ENCODE data around the gene ARHGAP26. TPM values are rescaled to one million over a fixed set of nuclear protein-coding genes. Genes with fewer than 3 reads are reported as not detected.

The ARHGAP26 gene
- total RNA-seq, 1 experiment from 2014 or later, result 39.8 TPM

GRCh38 chr5:142973932-142974331 lies 203.8 kb downstream of the ARHGAP26 start:
- no peak for DNase-seq
- H3K9me3 ChIP-seq (ENCODE audit: low read length), result no peaks in the 10 kb centered on the region
- H3K4me1 ChIP-seq (ENCODE audit: low read length), result peaks cover 8% of the 10 kb centered on the region

DNA sequence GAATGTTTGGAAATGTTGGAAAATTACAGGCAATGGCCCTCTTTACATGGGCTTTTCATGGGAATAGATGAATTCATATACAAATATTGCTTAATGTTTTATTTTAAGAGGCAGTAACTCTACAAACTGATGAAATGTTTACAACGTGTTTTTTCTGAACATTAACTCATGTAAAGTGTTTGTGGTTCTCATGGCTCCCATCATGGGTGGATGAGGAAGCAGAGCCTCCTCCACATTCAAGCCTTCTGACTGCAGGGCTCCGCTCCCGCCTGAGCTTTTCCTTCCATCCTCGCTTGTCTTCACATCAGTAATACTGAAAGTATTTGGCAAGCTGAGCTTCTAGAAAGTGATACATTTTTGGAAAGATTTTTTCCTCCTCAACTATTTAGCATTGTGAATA lies 204.2 kb downstream of the ARHGAP26 start:
- Histone ChIP-seq H3K4me2 (ENCODE audit: low read depth, low read length, poor library complexity, severe bottlenecking) (no peak overlapping the region), H3K79me2 (ENCODE audit: low read length) (no peaks in the 10 kb centered on the region), H3K9me2 (replicated peaks; ENCODE audit: insufficient read depth, low read length) (no peaks in the 10 kb centered on the region), H3K27me3 (ENCODE audit: low read length) (no peaks in the 10 kb centered on the region), H3K4me1 (ENCODE audit: low read length) (peaks cover 8% of the 10 kb centered on the region), H3K36me3 (ENCODE audit: insufficient read depth, low read length) (no peaks in the 10 kb centered on the region), H3K4me3 (ENCODE audit: low read length) (no peak overlapping the region), H4K20me1 (ENCODE audit: insufficient read depth, low read depth, low read length) (no peaks in the 10 kb centered on the region), H2AFZ (ENCODE audit: low read length) (no peak overlapping the region), H3K9ac (ENCODE audit: low read length) (no peak overlapping the region), H3K9me3 (ENCODE audit: low read length) (no peaks in the 10 kb centered on the region), H3K27ac (ENCODE audit: low read length) (no peak overlapping the region)
- DNase-seq, result no peak

More at GRCh38 chr5:142973932-142974331, 203.8 kb downstream of the ARHGAP26 start:
- Histone ChIP-seq H3K27ac (ENCODE audit: low read length) (no peak overlapping the region), H3K4me2 (ENCODE audit: low read depth, low read length, poor library complexity, severe bottlenecking) (no peak overlapping the region), H3K9me2 (replicated peaks; ENCODE audit: insufficient read depth, low read length) (no peaks in the 10 kb centered on the region), H3K4me3 (ENCODE audit: low read length) (no peak overlapping the region), H4K20me1 (ENCODE audit: insufficient read depth, low read depth, low read length) (no peaks in the 10 kb centered on the region), H3K36me3 (ENCODE audit: insufficient read depth, low read length) (no peaks in the 10 kb centered on the region), H2AFZ (ENCODE audit: low read length) (no peak overlapping the region), H3K79me2 (ENCODE audit: low read length) (no peaks in the 10 kb centered on the region), H3K27me3 (ENCODE audit: low read length) (no peaks in the 10 kb centered on the region), H3K9ac (ENCODE audit: low read length) (no peak overlapping the region)

- Histone ChIP-seq H2AFZ (ENCODE audit: low read length) (no peak overlapping the region), H3K9ac (ENCODE audit: low read length) (no peak overlapping the region), H3K27me3 (ENCODE audit: low read length) (no peaks in the 10 kb centered on the region), H3K4me3 (ENCODE audit: low read length) (no peak overlapping the region), H3K79me2 (ENCODE audit: low read length) (no peaks in the 10 kb centered on the region), H3K4me2 (ENCODE audit: low read depth, low read length, poor library complexity, severe bottlenecking) (no peak overlapping the region), H4K20me1 (ENCODE audit: insufficient read depth, low read depth, low read length) (no peaks in the 10 kb centered on the region), H3K36me3 (ENCODE audit: insufficient read depth, low read length) (no peaks in the 10 kb centered on the region), H3K27ac (ENCODE audit: low read length) (no peak overlapping the region), H3K9me3 (ENCODE audit: low read length) (no peaks in the 10 kb centered on the region), H3K4me1 (ENCODE audit: low read length) (0 out of 2 replicates have a peak, but pooled peaks cover 3% of the 10 kb centered on the region), H3K9me2 (replicated peaks; ENCODE audit: insufficient read depth, low read length) (no peaks in the 10 kb centered on the region)
- DNase-seq, result no peak
Measured at GRCh38 chr5:142976861-142977260, 206.7 kb downstream of the ARHGAP26 start.

DNA sequence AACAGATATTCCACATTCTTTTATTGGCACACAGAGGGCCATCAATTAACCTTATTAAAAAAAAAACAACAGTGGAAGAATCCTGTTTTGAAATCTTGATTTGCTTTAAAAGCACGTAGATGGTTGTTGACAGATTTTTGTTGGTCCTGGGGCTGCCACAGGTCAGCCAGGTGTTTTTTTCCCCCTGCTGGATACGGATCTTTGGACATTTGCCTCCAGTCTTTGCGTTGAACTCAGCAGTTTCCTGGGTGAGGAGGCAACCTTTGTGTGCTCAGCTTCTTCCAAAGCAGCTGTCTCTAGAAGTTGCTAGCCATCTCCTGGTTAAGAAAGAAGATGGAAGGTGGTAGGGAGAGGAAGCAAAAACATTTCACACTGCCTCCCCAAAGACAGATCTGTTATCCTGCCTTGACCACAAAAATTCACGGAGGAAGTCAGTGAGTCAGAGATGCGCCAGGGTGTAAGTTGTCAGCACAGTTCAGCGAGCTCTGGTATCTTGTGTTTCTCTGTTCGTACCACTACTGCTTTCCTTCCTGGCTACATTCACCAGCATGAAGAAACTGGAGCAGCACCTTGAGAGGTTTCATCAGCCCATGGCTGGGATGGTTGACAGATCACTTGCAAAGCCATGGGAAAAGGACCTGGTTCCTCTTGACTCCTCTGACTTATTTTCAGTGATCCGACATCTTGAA lies 207.3 kb downstream of the ARHGAP26 start:
- no peaks in the 10 kb centered on the region for H3K9me2 ChIP-seq (replicated peaks; ENCODE audit: insufficient read depth, low read length)
- no peak for DNase-seq
- no peak overlapping the region for H3K9ac ChIP-seq (ENCODE audit: low read length)
- H3K27ac ChIP-seq (ENCODE audit: low read length), result no peak overlapping the region
- H4K20me1 ChIP-seq (ENCODE audit: insufficient read depth, low read depth, low read length), result no peaks in the 10 kb centered on the region
- no peaks in the 10 kb centered on the region for H3K36me3 ChIP-seq (ENCODE audit: insufficient read depth, low read length)
- H3K9me3 ChIP-seq (ENCODE audit: low read length), result no peaks in the 10 kb centered on the region
- no peaks in the 10 kb centered on the region for H3K27me3 ChIP-seq (ENCODE audit: low read length)
- H3K4me3 ChIP-seq (ENCODE audit: low read length), result no peak overlapping the region
- no peaks in the 10 kb centered on the region for H3K4me1 ChIP-seq (ENCODE audit: low read length)
- H2AFZ ChIP-seq (ENCODE audit: low read length), result no peak overlapping the region
- H3K79me2 ChIP-seq (ENCODE audit: low read length), result no peaks in the 10 kb centered on the region
- no peak overlapping the region for H3K4me2 ChIP-seq (ENCODE audit: low read depth, low read length, poor library complexity, severe bottlenecking)

DNA sequence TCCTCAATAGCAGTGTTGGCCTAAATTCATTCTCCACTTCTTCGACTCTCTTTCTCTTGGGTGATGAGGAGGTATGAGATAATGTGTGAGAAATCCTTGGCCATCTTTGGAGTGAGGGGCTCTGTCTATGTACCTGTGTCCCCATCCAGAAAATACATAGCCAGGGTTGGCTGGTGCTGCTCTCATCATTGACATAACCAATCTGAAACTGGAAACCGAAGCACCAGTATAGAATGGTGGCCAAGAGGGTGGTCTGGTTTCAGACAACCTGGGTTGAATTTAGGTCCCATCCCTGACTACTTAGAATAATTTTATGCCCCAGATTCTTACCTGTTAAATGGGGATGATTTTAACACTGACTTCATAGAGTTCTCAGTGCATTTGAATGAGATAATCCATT lies 208.1 kb downstream of the ARHGAP26 start:
- no peak overlapping the region for H3K9ac ChIP-seq (ENCODE audit: low read length)
- H3K36me3 ChIP-seq (ENCODE audit: insufficient read depth, low read length), result no peaks in the 10 kb centered on the region
- H3K9me2 ChIP-seq (replicated peaks; ENCODE audit: insufficient read depth, low read length), result no peaks in the 10 kb centered on the region
- DNase-seq, result no peak
- no peak overlapping the region for H3K4me2 ChIP-seq (ENCODE audit: low read depth, low read length, poor library complexity, severe bottlenecking)
- no peaks in the 10 kb centered on the region for H3K4me1 ChIP-seq (ENCODE audit: low read length)
- H2AFZ ChIP-seq (ENCODE audit: low read length), result no peak overlapping the region
- no peaks in the 10 kb centered on the region for H3K27me3 ChIP-seq (ENCODE audit: low read length)
- no peak overlapping the region for H3K4me3 ChIP-seq (ENCODE audit: low read length)
- H3K79me2 ChIP-seq (ENCODE audit: low read length), result no peaks in the 10 kb centered on the region
- H4K20me1 ChIP-seq (ENCODE audit: insufficient read depth, low read depth, low read length), result no peaks in the 10 kb centered on the region
- H3K27ac ChIP-seq (ENCODE audit: low read length), result no peak overlapping the region
- no peaks in the 10 kb centered on the region for H3K9me3 ChIP-seq (ENCODE audit: low read length)

DNA sequence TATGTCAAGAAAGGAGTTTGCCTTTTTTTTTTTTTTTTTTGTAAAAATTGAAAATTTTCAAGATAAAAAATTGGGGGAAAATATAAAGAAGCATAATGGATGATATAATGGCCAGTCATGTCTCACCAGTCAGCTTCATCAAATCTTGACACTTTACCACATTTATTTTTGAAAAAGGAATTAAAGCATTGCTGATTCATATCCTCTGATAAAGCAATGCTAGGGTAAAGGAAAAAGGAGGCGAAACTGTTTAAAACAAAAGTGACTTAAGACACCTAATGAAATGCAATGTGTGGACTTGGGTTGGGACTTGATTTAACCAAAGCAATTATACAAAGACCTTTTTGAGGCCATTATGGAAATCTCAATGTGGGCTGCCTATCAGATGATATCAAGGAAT lies 208.5 kb downstream of the ARHGAP26 start:
- H3K36me3 ChIP-seq (ENCODE audit: insufficient read depth, low read length), result no peaks in the 10 kb centered on the region
- H3K9me2 ChIP-seq (replicated peaks; ENCODE audit: insufficient read depth, low read length), result no peaks in the 10 kb centered on the region
- H3K9me3 ChIP-seq (ENCODE audit: low read length), result no peaks in the 10 kb centered on the region
- no peak overlapping the region for H3K9ac ChIP-seq (ENCODE audit: low read length)
- H3K27me3 ChIP-seq (ENCODE audit: low read length), result no peaks in the 10 kb centered on the region
- no peaks in the 10 kb centered on the region for H3K79me2 ChIP-seq (ENCODE audit: low read length)
- no peaks in the 10 kb centered on the region for H4K20me1 ChIP-seq (ENCODE audit: insufficient read depth, low read depth, low read length)
- H3K4me1 ChIP-seq (ENCODE audit: low read length), result no peaks in the 10 kb centered on the region
- H3K4me2 ChIP-seq (ENCODE audit: low read depth, low read length, poor library complexity, severe bottlenecking), result no peak overlapping the region
- no peak overlapping the region for H2AFZ ChIP-seq (ENCODE audit: low read length)
- DNase-seq, result no peak
- no peak overlapping the region for H3K4me3 ChIP-seq (ENCODE audit: low read length)
- H3K27ac ChIP-seq (ENCODE audit: low read length), result no peak overlapping the region

DNA sequence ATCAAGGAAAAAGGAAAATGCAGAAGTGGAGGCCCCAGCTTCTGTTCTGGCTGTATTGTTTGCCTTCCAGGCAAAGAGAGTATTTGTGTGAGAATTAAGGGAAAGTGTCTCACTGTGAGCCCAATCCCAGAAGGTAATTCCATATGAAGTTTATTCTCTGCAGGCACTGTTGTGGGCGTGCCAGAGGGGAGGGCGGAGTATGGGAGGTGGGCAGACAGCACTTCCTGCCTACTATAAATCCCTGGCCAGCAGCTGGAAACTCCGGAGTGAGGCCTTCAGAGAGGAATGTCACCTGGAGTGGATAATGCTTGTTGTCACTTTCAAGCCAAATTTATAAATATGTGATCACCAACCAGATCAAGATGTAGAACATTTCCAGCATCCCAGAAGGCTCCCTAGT lies 209.5 kb downstream of the ARHGAP26 start:
- no peak overlapping the region for H3K4me2 ChIP-seq (ENCODE audit: low read depth, low read length, poor library complexity, severe bottlenecking)
- DNase-seq, result no peak

DNA sequence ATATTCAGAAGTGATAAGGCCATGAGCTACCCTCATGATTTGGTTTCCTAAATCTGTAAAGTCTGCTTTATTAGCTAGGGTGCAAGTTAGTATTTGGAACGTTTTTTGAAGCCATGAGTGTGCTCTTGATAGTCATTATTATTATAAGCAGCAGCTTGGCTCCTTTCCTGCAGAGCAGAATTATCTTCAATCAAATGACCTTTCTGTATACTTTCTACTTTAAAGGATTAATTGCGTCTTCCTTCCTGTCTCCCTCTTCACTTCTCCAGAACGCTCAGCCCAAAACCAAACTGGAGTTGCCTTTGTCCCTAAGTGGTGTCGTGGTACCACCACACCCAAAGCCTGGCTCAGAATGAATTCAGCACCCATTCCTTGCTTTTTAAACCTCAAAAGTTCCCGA lies 211.3 kb downstream of the ARHGAP26 start:
- Histone ChIP-seq H3K4me1 (ENCODE audit: low read length) (no peaks in the 10 kb centered on the region), H3K9ac (ENCODE audit: low read length) (no peak overlapping the region), H3K9me2 (replicated peaks; ENCODE audit: insufficient read depth, low read length) (no peaks in the 10 kb centered on the region), H3K36me3 (ENCODE audit: insufficient read depth, low read length) (no peaks in the 10 kb centered on the region), H2AFZ (ENCODE audit: low read length) (no peak overlapping the region), H3K4me3 (ENCODE audit: low read length) (no peak overlapping the region), H3K9me3 (ENCODE audit: low read length) (no peaks in the 10 kb centered on the region), H3K79me2 (ENCODE audit: low read length) (no peaks in the 10 kb centered on the region), H3K27me3 (ENCODE audit: low read length) (no peaks in the 10 kb centered on the region), H3K4me2 (ENCODE audit: low read depth, low read length, poor library complexity, severe bottlenecking) (no peak overlapping the region), H3K27ac (ENCODE audit: low read length) (no peak overlapping the region), H4K20me1 (ENCODE audit: insufficient read depth, low read depth, low read length) (no peaks in the 10 kb centered on the region)
- no peak for DNase-seq

More for the DNA sequence above, 209.5 kb downstream of the ARHGAP26 start:
- Histone ChIP-seq H3K4me1 (ENCODE audit: low read length) (no peaks in the 10 kb centered on the region), H3K9me2 (replicated peaks; ENCODE audit: insufficient read depth, low read length) (no peaks in the 10 kb centered on the region), H2AFZ (ENCODE audit: low read length) (no peak overlapping the region), H3K4me3 (ENCODE audit: low read length) (no peak overlapping the region), H3K79me2 (ENCODE audit: low read length) (no peaks in the 10 kb centered on the region), H4K20me1 (ENCODE audit: insufficient read depth, low read depth, low read length) (no peaks in the 10 kb centered on the region), H3K9ac (ENCODE audit: low read length) (no peak overlapping the region), H3K36me3 (ENCODE audit: insufficient read depth, low read length) (no peaks in the 10 kb centered on the region), H3K27me3 (ENCODE audit: low read length) (no peaks in the 10 kb centered on the region), H3K9me3 (ENCODE audit: low read length) (no peaks in the 10 kb centered on the region), H3K27ac (ENCODE audit: low read length) (no peak overlapping the region)

All from Karpas-422 (cell line).